UCSD-AML1 (cell line): ENCODE results near the gene FYCO1.

ENCODE experiments used
- DNase-seq: peaks from one replicate; lab custom pipeline; 2025; ENCODE audit not compliant: unreplicated experiment; lab: John Stamatoyannopoulos, UW

FYCO1 gene

GRCh38 chr3:45984331-45985312 lies 11.0 kb downstream of the FYCO1 start:
- no peak for DNase-seq

- no peak for DNase-seq
Observed at GRCh38 chr3:45983770-45984169, 11.9 kb downstream of the FYCO1 start.

- no peak for DNase-seq
Observed at GRCh38 chr3:45981346-45982074, 14.1 kb downstream of the FYCO1 start.

- no peak for DNase-seq
Observed at GRCh38 chr3:45980819-45981218, 14.8 kb downstream of the FYCO1 start.

GRCh38 chr3:45980229-45980813 lies 15.3 kb downstream of the FYCO1 start:
- DNase-seq, result no peak

- DNase-seq, result no peak
Observed at GRCh38 chr3:45979378-45979777, 16.2 kb downstream of the FYCO1 start.

- no peak for DNase-seq
Observed at GRCh38 chr3:45978006-45978761, 17.4 kb downstream of the FYCO1 start.

- no peak for DNase-seq
Observed at GRCh38 chr3:45976191-45977091, 19.2 kb downstream of the FYCO1 start.

GRCh38 chr3:45975686-45976085 lies 19.9 kb downstream of the FYCO1 start:
- DNase-seq, result no peak

GRCh38 chr3:45974686-45975085 lies 20.9 kb downstream of the FYCO1 start:
- no peak for DNase-seq

- DNase-seq, result peak; percentile 42
Observed at GRCh38 chr3:45972534-45973402, 22.9 kb downstream of the FYCO1 start.

GRCh38 chr3:45969953-45970352 lies 25.7 kb downstream of the FYCO1 start:
- DNase-seq, result no peak

- no peak for DNase-seq
Observed at GRCh38 chr3:45969116-45969515, 26.5 kb downstream of the FYCO1 start.

- no peak for DNase-seq
Observed at GRCh38 chr3:45968706-45969105, 26.9 kb downstream of the FYCO1 start.

GRCh38 chr3:45968149-45968548 lies 27.5 kb downstream of the FYCO1 start:
- no peak for DNase-seq

GRCh38 chr3:45967724-45968123 lies 27.9 kb downstream of the FYCO1 start:
- DNase-seq, result no peak

GRCh38 chr3:45966950-45967640 lies 28.5 kb downstream of the FYCO1 start:
- DNase-seq, result no peak

- DNase-seq, result no peak
Observed at GRCh38 chr3:45966371-45966791, 29.2 kb downstream of the FYCO1 start.
